Measurements from ENCODE around the gene OSBPL10. TPM values are rescaled to one million over a fixed set of nuclear protein-coding genes. Genes with fewer than 3 reads are reported as not detected.
A peak's percentile ranks its signal among the peaks of the same experiment; 100 is the strongest.

Gene OSBPL10
- total and polyA plus RNA-seq, 2 donors (not counting 1 experiment from before 2014, with no cell fraction given) = 7.1 to 7.5 TPM

DNA sequence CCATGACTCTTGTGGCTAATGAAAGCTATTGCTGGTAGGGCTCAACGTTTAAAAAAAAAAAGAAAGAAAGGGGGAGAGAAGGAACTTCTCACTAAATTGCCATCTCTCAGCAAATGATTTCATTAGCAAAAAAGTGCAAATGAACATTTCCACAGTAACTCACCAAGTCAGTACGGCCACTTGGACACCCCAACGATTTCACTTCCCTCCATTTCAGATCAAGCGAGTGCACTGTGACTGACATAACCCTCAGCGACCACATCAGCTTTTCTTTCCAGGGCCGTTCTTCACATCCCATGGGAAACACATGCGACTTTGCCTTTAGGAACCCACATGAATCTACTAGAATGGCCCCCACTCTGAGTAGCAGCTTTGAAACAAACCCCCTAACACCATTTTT, 71.6 kb downstream of the OSBPL10 start:
- Histone ChIP-seq H3K4me3 (replicated peaks in 1 of 4; ENCODE audit: control extremely low read depth in 1 of 4, insufficient read depth in 1 of 4, low read depth in 3 of 4, low read length in 4 of 4) (no peak overlapping the region), H3K36me3 (ENCODE audit: control insufficient read depth, insufficient read depth, low read length) (no peaks in the 10 kb centered on the region), H4K20me1 (ENCODE audit: control insufficient read depth, extremely low read depth, insufficient read depth, low read length) (no peaks in the 10 kb centered on the region), H2AFZ (ENCODE audit: low read length) (no peak overlapping the region), H3K4me2 (ENCODE audit: extremely low read depth, insufficient read depth, low read length) (no peak overlapping the region), H3K27me3 (ENCODE audit: control insufficient read depth, insufficient read depth, low read length) (no peaks in the 10 kb centered on the region), H3K79me2 (ENCODE audit: control insufficient read depth, insufficient read depth, low read length) (no peaks in the 10 kb centered on the region), H3K9ac (ENCODE audit: insufficient read depth, low read length) (no peak overlapping the region), H3K4me1 (ENCODE audit: control insufficient read depth, extremely low read depth, insufficient read depth, low read length) (no peaks in the 10 kb centered on the region), H3K9me3 (ENCODE audit: control insufficient read depth, insufficient read depth, low read depth, low read length) (no peaks in the 10 kb centered on the region), H3K27ac (ENCODE audit: insufficient read depth, low read length) (no peak overlapping the region)
- DNase-seq (ENCODE audit: low read depth in 2 of 2) = no peak
- TF ChIP-seq EZH2 (IDR thresholded peaks at IDR 0.05; ENCODE audit: low read length, missing control alignments) = no peak

DNA sequence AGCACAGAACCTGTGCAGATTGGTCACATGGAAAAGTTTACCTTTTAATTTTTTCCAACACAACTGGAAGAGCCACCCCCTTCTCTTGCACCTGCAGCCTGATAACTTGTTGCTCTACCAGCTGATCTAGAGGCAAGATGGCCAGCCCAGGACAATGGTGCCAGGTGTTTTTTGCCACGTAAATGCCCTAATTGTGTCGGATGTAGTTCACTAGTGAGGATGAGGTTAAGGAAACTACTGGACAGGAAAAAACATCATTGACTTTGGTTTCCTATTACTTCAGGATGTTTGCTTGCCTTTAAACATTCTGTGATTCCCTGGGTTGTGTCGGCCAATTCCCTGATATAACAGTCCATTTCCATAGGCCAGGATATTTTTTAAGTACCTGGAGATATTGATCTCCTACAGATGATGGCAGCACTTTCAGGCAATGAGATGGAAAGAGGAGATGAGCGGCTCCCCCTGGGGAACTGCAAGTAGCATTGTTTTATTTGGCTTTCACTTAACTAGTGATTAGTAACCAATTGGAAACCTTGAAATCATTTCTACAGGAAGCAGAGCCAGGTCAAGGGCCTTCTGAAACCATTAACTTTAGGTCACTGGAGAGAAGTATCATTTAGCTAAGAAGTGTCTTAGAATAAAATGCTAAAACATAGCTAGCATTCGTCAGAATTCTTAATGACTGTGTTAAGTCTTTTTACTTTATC, 72.5 kb downstream of the OSBPL10 start:
- peak; percentile 19 to 26 for DNase-seq (ENCODE audit: low read depth in 2 of 2)
- H3K27me3 ChIP-seq (ENCODE audit: control insufficient read depth, insufficient read depth, low read length) = no peaks in the 10 kb centered on the region
- TF ChIP-seq, protein P1, sequence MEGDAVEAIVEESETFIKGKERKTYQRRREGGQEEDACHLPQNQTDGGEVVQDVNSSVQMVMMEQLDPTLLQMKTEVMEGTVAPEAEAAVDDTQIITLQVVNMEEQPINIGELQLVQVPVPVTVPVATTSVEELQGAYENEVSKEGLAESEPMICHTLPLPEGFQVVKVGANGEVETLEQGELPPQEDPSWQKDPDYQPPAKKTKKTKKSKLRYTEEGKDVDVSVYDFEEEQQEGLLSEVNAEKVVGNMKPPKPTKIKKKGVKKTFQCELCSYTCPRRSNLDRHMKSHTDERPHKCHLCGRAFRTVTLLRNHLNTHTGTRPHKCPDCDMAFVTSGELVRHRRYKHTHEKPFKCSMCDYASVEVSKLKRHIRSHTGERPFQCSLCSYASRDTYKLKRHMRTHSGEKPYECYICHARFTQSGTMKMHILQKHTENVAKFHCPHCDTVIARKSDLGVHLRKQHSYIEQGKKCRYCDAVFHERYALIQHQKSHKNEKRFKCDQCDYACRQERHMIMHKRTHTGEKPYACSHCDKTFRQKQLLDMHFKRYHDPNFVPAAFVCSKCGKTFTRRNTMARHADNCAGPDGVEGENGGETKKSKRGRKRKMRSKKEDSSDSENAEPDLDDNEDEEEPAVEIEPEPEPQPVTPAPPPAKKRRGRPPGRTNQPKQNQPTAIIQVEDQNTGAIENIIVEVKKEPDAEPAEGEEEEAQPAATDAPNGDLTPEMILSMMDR (conservative IDR thresholded peaks at IDR 0.05 in 1 of 2, IDR thresholded peaks at IDR 0.05 in 1 of 2; ENCODE audit: low read depth in 1 of 2, low read length in 2 of 2) = peak; percentile 24 to 32
- TF ChIP-seq EZH2 (IDR thresholded peaks at IDR 0.05; ENCODE audit: low read length, missing control alignments) = no peak
- no peak overlapping the region for H3K9ac ChIP-seq (ENCODE audit: insufficient read depth, low read length)
- H3K4me2 ChIP-seq (ENCODE audit: extremely low read depth, insufficient read depth, low read length) = no peak overlapping the region
- H3K79me2 ChIP-seq (ENCODE audit: control insufficient read depth, insufficient read depth, low read length) = no peaks in the 10 kb centered on the region
- H3K4me3 ChIP-seq (replicated peaks in 1 of 4; ENCODE audit: control extremely low read depth in 1 of 4, insufficient read depth in 1 of 4, low read depth in 3 of 4, low read length in 4 of 4) = no peak overlapping the region
- H3K36me3 ChIP-seq (ENCODE audit: control insufficient read depth, insufficient read depth, low read length) = no peaks in the 10 kb centered on the region
- H2AFZ ChIP-seq (ENCODE audit: low read length) = no peak overlapping the region
- H3K4me1 ChIP-seq (ENCODE audit: control insufficient read depth, extremely low read depth, insufficient read depth, low read length) = no peaks in the 10 kb centered on the region
- no peaks in the 10 kb centered on the region for H4K20me1 ChIP-seq (ENCODE audit: control insufficient read depth, extremely low read depth, insufficient read depth, low read length)
- H3K9me3 ChIP-seq (ENCODE audit: control insufficient read depth, insufficient read depth, low read depth, low read length) = no peaks in the 10 kb centered on the region
- H3K27ac ChIP-seq (ENCODE audit: insufficient read depth, low read length) = no peak overlapping the region

DNA sequence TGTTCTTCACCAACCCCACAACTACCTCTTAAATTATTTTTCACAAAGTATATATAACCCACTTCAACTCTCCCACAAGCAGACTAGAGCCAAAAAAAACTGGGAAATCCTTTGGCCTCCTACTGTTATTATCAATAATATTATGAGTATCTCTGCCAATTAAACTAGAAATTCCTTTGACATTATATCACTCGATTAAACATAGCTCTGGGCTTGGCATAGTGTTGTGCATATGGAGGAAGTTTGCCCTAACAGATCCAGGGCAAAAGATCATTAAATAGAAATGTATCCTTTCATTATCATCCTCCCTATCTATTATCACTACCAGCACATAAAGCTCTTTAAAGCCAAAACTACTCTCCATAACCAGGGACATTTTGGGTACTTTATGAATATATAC, 74.9 kb downstream of the OSBPL10 start:
- Histone ChIP-seq H4K20me1 (ENCODE audit: control insufficient read depth, extremely low read depth, insufficient read depth, low read length) (no peaks in the 10 kb centered on the region), H2AFZ (ENCODE audit: low read length) (no peak overlapping the region), H3K4me1 (ENCODE audit: control insufficient read depth, extremely low read depth, insufficient read depth, low read length) (no peaks in the 10 kb centered on the region), H3K4me2 (ENCODE audit: extremely low read depth, insufficient read depth, low read length) (no peak overlapping the region), H3K36me3 (ENCODE audit: control insufficient read depth, insufficient read depth, low read length) (no peaks in the 10 kb centered on the region), H3K79me2 (ENCODE audit: control insufficient read depth, insufficient read depth, low read length) (no peaks in the 10 kb centered on the region), H3K4me3 (replicated peaks in 1 of 4; ENCODE audit: control extremely low read depth in 1 of 4, insufficient read depth in 1 of 4, low read depth in 3 of 4, low read length in 4 of 4) (no peak overlapping the region), H3K9me3 (ENCODE audit: control insufficient read depth, insufficient read depth, low read depth, low read length) (no peaks in the 10 kb centered on the region), H3K9ac (ENCODE audit: insufficient read depth, low read length) (no peak overlapping the region), H3K27ac (ENCODE audit: insufficient read depth, low read length) (no peak overlapping the region), H3K27me3 (ENCODE audit: control insufficient read depth, insufficient read depth, low read length) (no peaks in the 10 kb centered on the region)
- DNase-seq (ENCODE audit: low read depth in 2 of 2) = peak in 1 of 2 donors; percentile 31
- TF ChIP-seq, protein P1 (conservative IDR thresholded peaks at IDR 0.05 in 1 of 2, IDR thresholded peaks at IDR 0.05 in 1 of 2; ENCODE audit: low read depth in 1 of 2, low read length in 2 of 2) = no peak
- TF ChIP-seq EZH2 (IDR thresholded peaks at IDR 0.05; ENCODE audit: low read length, missing control alignments) = no peak

Data from fibroblast of lung (primary cell).